ENCODE results near the gene NR3C1. TPM values are rescaled to one million over a fixed set of nuclear protein-coding genes. Genes with fewer than 3 reads are reported as not detected.

Gene NR3C1
- total and polyA plus RNA-seq, 2 of the 13 experiments (the other 11 are each of a cell fraction or from before 2014, with no cell fraction given), result 10.0 to 24.3 TPM

- Histone ChIP-seq H3K4me1 (ENCODE audit: insufficient read depth, low read length) (no peaks in the 10 kb centered on the region), H3K27ac (ENCODE audit: extremely low read length, insufficient read depth, low read length) (no peak overlapping the region), H3K27me3 (ENCODE audit: control insufficient read depth in 1 of 2, insufficient read depth in 2 of 2, low read length in 2 of 2) (no peaks in the 10 kb centered on the region), H3K9me3 (ENCODE audit: low read length) (no peaks in the 10 kb centered on the region), H4K20me1 (ENCODE audit: insufficient read depth, low read length) (no peaks in the 10 kb centered on the region), H3K9ac (ENCODE audit: insufficient read depth, low read depth, low read length) (no peak overlapping the region), H3K36me3 (replicated peaks in 1 of 2; ENCODE audit: control insufficient read depth in 1 of 2, insufficient read depth in 2 of 2, low read length in 2 of 2) (peaks cover 5 to 51% of the 10 kb centered on the region in 2 experiments; a peak in 4 of 5 replicates), H3K4me2 (ENCODE audit: low read depth, low read length) (no peak overlapping the region), H3K79me2 (ENCODE audit: insufficient read depth, low read length) (no peaks in the 10 kb centered on the region), H3K4me3 (replicated peaks in 1 of 3; ENCODE audit: insufficient read depth in 1 of 3, low read depth in 2 of 3, low read length in 3 of 3) (no peak overlapping the region), H2AFZ (ENCODE audit: low read length) (no peak overlapping the region)
- no peak for FAIRE-seq
- POLR2A ChIA-PET, result no interaction called here
- no peak for TF ChIP-seq ZEB1 (IDR thresholded peaks at IDR 0.05; ENCODE audit: insufficient replicate concordance, low read depth)
- TF ChIP-seq ZFP41 (CRISPR knock-in tag; IDR thresholded peaks at IDR 0.05; ENCODE audit: borderline replicate concordance), result no peak
- TF ChIP-seq SAP130 (CRISPR knock-in tag; IDR thresholded peaks at IDR 0.05; ENCODE audit: low read depth), result no peak
- no peak for TF ChIP-seq ZNF576 (CRISPR knock-in tag; IDR thresholded peaks at IDR 0.05)
- TF ChIP-seq TFDP1 (CRISPR knock-in tag; IDR thresholded peaks at IDR 0.05; ENCODE audit: borderline replicate concordance), result no peak
- no peak for TF ChIP-seq ZNF326 (CRISPR knock-in tag; IDR thresholded peaks at IDR 0.05; ENCODE audit: borderline replicate concordance)
- TF ChIP-seq NFRKB (IDR thresholded peaks at IDR 0.05), result no peak
- TF ChIP-seq PRDM15 (CRISPR knock-in tag; IDR thresholded peaks at IDR 0.05), result no peak
- TF ChIP-seq ETV5 (CRISPR knock-in tag; IDR thresholded peaks at IDR 0.05; ENCODE audit: borderline replicate concordance), result no peak
- no peak for TF ChIP-seq JUN (CRISPR knock-in tag; IDR thresholded peaks at IDR 0.05)
- TF ChIP-seq CC2D1A (CRISPR knock-in tag; IDR thresholded peaks at IDR 0.05), result no peak
- in situ Hi-C loops (cut with HindIII; ENCODE audit: extremely low pct_ligation_motif_present, low pct_unique_long_range_greater_than_20kb), result no loop called here
- WGBS (ENCODE audit: low lambda C conversion rate), result 98% methylated on average over 2 of the region's 2 CpGs
- no peak for DNase-seq (ENCODE audit: low spot score)
- no peak for ATAC-seq
- no TSS peak for BruUV-seq (replicated peaks)
- intact Hi-C loops (cut with micrococcal nuclease; ENCODE audit: unreplicated experiment), result loop anchor here (5.0 kb wide), 1 partner anchor 94 kb away; the partner anchor contains the start of gene NR3C1
- CTCF ChIA-PET (ENCODE audit: low intra/inter-chr PET ratio, low total read pairs), result no interaction called here
Measured at GRCh38 chr5:143308731-143309130, 94.8 kb downstream of the NR3C1 start.

Measured in HepG2 (cell line).